Body of pancreas (tissue), 4 donors: Measurements from ENCODE around the gene TRAM2.

Experiments used
- POLR2A ChIP-seq, 3 donors: fragments of 450-650 bp; IDR thresholded peaks; one replicate each; pipeline ENCODE4 v1.6.1; 2016; ENCODE audit warnings: antibody characterized with exemption in 3 of 3, mild to moderate bottlenecking in 2 of 3
- TF ChIP-seq, protein P1 (sequence below), 7 experiments: fragments of 450-650 bp in 4 of 7; fragments of 200-600 bp in 3 of 7; sonication (generic) in 3 of 7; IDR thresholded peaks; one replicate each; pipeline ENCODE4 v1.5.1; 2016 to 2019; ENCODE audit warnings: antibody characterized with exemption in 7 of 7

DNA sequence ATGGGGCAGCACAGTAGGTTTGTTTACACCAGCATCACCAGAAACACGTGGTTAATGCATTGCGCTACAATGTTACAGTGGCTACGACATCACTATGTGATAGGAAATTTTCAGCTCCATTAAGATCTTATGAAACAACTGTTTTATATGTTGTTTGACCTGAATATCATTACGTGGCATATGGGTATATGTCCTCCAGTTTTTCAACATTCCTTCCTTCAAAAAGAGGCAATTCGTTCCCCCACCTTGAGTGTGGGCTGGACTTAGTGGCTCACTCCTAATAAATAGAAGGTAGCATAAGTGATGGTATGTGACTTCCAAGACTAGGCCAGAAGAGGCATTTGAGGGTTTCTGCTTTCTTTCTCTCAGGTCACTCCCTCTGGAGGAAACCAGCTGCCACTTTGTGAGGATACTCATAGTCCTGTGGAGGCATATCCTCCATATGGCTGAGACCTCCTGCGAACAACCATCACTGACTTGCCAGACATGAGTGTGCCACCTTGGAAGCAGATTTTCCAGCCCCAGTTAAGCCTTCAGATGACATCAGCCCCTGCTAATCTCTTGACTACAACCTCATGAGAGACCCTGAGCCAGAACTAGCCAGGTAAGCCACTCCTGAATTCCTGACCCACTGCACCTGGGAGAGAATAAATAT is 2.3 kb upstream of the TRAM2 start:
- TF ChIP-seq, protein P1, sequence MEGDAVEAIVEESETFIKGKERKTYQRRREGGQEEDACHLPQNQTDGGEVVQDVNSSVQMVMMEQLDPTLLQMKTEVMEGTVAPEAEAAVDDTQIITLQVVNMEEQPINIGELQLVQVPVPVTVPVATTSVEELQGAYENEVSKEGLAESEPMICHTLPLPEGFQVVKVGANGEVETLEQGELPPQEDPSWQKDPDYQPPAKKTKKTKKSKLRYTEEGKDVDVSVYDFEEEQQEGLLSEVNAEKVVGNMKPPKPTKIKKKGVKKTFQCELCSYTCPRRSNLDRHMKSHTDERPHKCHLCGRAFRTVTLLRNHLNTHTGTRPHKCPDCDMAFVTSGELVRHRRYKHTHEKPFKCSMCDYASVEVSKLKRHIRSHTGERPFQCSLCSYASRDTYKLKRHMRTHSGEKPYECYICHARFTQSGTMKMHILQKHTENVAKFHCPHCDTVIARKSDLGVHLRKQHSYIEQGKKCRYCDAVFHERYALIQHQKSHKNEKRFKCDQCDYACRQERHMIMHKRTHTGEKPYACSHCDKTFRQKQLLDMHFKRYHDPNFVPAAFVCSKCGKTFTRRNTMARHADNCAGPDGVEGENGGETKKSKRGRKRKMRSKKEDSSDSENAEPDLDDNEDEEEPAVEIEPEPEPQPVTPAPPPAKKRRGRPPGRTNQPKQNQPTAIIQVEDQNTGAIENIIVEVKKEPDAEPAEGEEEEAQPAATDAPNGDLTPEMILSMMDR (IDR thresholded peaks at IDR 0.05), result no peak
- TF ChIP-seq POLR2A (IDR thresholded peaks at IDR 0.05), result no peak
